Dendritic cell treated with granulocyte-macrophage colony-stimulating factor and Interleukin-4, amounts not matched to agents 40 ng/mL and 50 ng/mL, for 4 days (primary cell): Measurements from ENCODE around the gene FRMPD4.
"Not testable (repeated sequence)": the region's sequence is repeated elsewhere in the genome, so short reads cannot be mapped to it uniquely, and the experiment has no call there.

Source experiments
- H3K27ac Mint-ChIP-seq: one replicate; pipeline ENCODE4 v1.8.0; 2022; ENCODE audit warnings: mild to moderate bottlenecking, mixed read lengths
- H3K27me3 Mint-ChIP-seq: one replicate; pipeline ENCODE4 v1.8.0; 2022; ENCODE audit warnings: mild to moderate bottlenecking, mixed read lengths
- H3K36me3 Mint-ChIP-seq: one replicate; pipeline ENCODE4 v1.8.0; 2022; ENCODE audit warnings: low read depth, mixed read lengths
- H3K4me1 Mint-ChIP-seq: one replicate; pipeline ENCODE4 v1.8.0; 2022; ENCODE audit warnings: low read depth, mixed read lengths
- H3K4me3 Mint-ChIP-seq: one replicate; pipeline ENCODE4 v1.8.0; 2022; ENCODE audit warnings: mild to moderate bottlenecking, moderate library complexity, mixed read lengths
- H3K9me3 Mint-ChIP-seq: one replicate; pipeline ENCODE4 v1.8.0; 2022; ENCODE audit warnings: mixed read lengths
- intact Hi-C: fragments of 100-400 bp; cut with micrococcal nuclease; formaldehyde crosslinking; loops from one replicate; pipeline ENCODE4 v1.15.0; 2022

Gene FRMPD4

GRCh38 chrX:12159799-12160198 is 21.5 kb downstream of the FRMPD4 start:
- no peaks in the 10 kb centered on the region for H3K4me1 Mint-ChIP-seq

GRCh38 chrX:12162420-12162819 is 24.1 kb downstream of the FRMPD4 start:
- peaks cover 7% of the 10 kb centered on the region for H3K9me3 Mint-ChIP-seq
- no peaks in the 10 kb centered on the region for H3K27me3 Mint-ChIP-seq
- no peak overlapping the region for H3K27ac Mint-ChIP-seq
- H3K36me3 Mint-ChIP-seq: no peaks in the 10 kb centered on the region
- intact Hi-C loops: no loop called here
- H3K4me3 Mint-ChIP-seq: no peak overlapping the region
- no peaks in the 10 kb centered on the region for H3K4me1 Mint-ChIP-seq

More at GRCh38 chrX:12159799-12160198, 21.5 kb downstream of the FRMPD4 start:
- Mint-ChIP-seq H3K9me3 (no peaks in the 10 kb centered on the region), H3K27ac (no peak overlapping the region), H3K27me3 (no peaks in the 10 kb centered on the region), H3K4me3 (no peak overlapping the region), H3K36me3 (no peaks in the 10 kb centered on the region)
- intact Hi-C loops: no loop called here

- H3K36me3 Mint-ChIP-seq, H3K27ac Mint-ChIP-seq, intact Hi-C loops, H3K9me3 Mint-ChIP-seq, H3K4me3 Mint-ChIP-seq, H3K4me1 Mint-ChIP-seq, H3K27me3 Mint-ChIP-seq: not testable (repeated sequence)
These were observed 25.9 kb downstream of the FRMPD4 start for GRCh38 chrX:12164180-12164579.

GRCh38 chrX:12170755-12171154 is 32.5 kb downstream of the FRMPD4 start:
- Mint-ChIP-seq H3K27me3 (no peaks in the 10 kb centered on the region), H3K9me3 (peaks cover 7% of the 10 kb centered on the region), H3K27ac (no peak overlapping the region), H3K36me3 (no peaks in the 10 kb centered on the region), H3K4me1 (no peaks in the 10 kb centered on the region), H3K4me3 (no peak overlapping the region)
- intact Hi-C loops: no loop called here

- Mint-ChIP-seq H3K4me1 (no peaks in the 10 kb centered on the region), H3K36me3 (no peaks in the 10 kb centered on the region), H3K4me3 (no peak overlapping the region), H3K27me3 (no peaks in the 10 kb centered on the region), H3K9me3 (no peaks in the 10 kb centered on the region), H3K27ac (no peak overlapping the region)
- intact Hi-C loops: no loop called here
These were observed 36.1 kb downstream of the FRMPD4 start for GRCh38 chrX:12174358-12174757.

GRCh38 chrX:12197030-12197429 is 58.8 kb downstream of the FRMPD4 start:
- Mint-ChIP-seq H3K27me3 (no peaks in the 10 kb centered on the region), H3K27ac (no peak overlapping the region), H3K36me3 (no peaks in the 10 kb centered on the region), H3K9me3 (no peaks in the 10 kb centered on the region), H3K4me3 (no peak overlapping the region), H3K4me1 (no peaks in the 10 kb centered on the region)
- intact Hi-C loops: no loop called here

GRCh38 chrX:12206413-12206812 is 68.1 kb downstream of the FRMPD4 start:
- Mint-ChIP-seq H3K27ac (no peak overlapping the region), H3K4me1 (no peaks in the 10 kb centered on the region), H3K36me3 (no peaks in the 10 kb centered on the region), H3K27me3 (no peaks in the 10 kb centered on the region), H3K4me3 (no peak overlapping the region), H3K9me3 (no peaks in the 10 kb centered on the region)
- intact Hi-C loops: no loop called here

- Mint-ChIP-seq H3K27me3 (no peaks in the 10 kb centered on the region), H3K36me3 (no peaks in the 10 kb centered on the region), H3K9me3 (no peaks in the 10 kb centered on the region), H3K4me1 (no peaks in the 10 kb centered on the region), H3K27ac (no peak overlapping the region), H3K4me3 (no peak overlapping the region)
- intact Hi-C loops: no loop called here
These were observed 72.0 kb downstream of the FRMPD4 start for GRCh38 chrX:12210196-12210815.

- H3K9me3 Mint-ChIP-seq: no peaks in the 10 kb centered on the region
- H3K27ac Mint-ChIP-seq: no peak overlapping the region
- H3K4me3 Mint-ChIP-seq: no peak overlapping the region
- H3K36me3 Mint-ChIP-seq: no peaks in the 10 kb centered on the region
- no peaks in the 10 kb centered on the region for H3K4me1 Mint-ChIP-seq
- H3K27me3 Mint-ChIP-seq: no peaks in the 10 kb centered on the region
- intact Hi-C loops: no loop called here
These were observed 72.7 kb downstream of the FRMPD4 start for GRCh38 chrX:12210971-12211370.

- Mint-ChIP-seq H3K4me3 (no peak overlapping the region), H3K27me3 (no peaks in the 10 kb centered on the region), H3K27ac (no peak overlapping the region), H3K4me1 (no peaks in the 10 kb centered on the region), H3K9me3 (no peaks in the 10 kb centered on the region), H3K36me3 (no peaks in the 10 kb centered on the region)
- intact Hi-C loops: no loop called here
These were observed 85.4 kb downstream of the FRMPD4 start for GRCh38 chrX:12223650-12224049.

- Mint-ChIP-seq H3K4me3 (no peak overlapping the region), H3K4me1 (no peaks in the 10 kb centered on the region), H3K27ac (no peak overlapping the region), H3K9me3 (no peaks in the 10 kb centered on the region), H3K36me3 (no peaks in the 10 kb centered on the region), H3K27me3 (no peaks in the 10 kb centered on the region)
- intact Hi-C loops: no loop called here
These were observed 86.8 kb downstream of the FRMPD4 start for GRCh38 chrX:12225107-12225506.

- Mint-ChIP-seq H3K9me3 (no peaks in the 10 kb centered on the region), H3K27ac (no peak overlapping the region), H3K36me3 (no peaks in the 10 kb centered on the region), H3K27me3 (no peaks in the 10 kb centered on the region), H3K4me1 (no peaks in the 10 kb centered on the region), H3K4me3 (no peak overlapping the region)
- intact Hi-C loops: no loop called here
These were observed 89.3 kb downstream of the FRMPD4 start for GRCh38 chrX:12227412-12228041.

GRCh38 chrX:12228862-12229261 is 90.6 kb downstream of the FRMPD4 start:
- Mint-ChIP-seq H3K4me3 (no peak overlapping the region), H3K9me3 (no peaks in the 10 kb centered on the region), H3K27ac (no peak overlapping the region), H3K27me3 (no peaks in the 10 kb centered on the region), H3K4me1 (no peaks in the 10 kb centered on the region), H3K36me3 (no peaks in the 10 kb centered on the region)
- intact Hi-C loops: no loop called here

GRCh38 chrX:12229986-12230385 is 91.7 kb downstream of the FRMPD4 start:
- no peak overlapping the region for H3K4me3 Mint-ChIP-seq
- no peaks in the 10 kb centered on the region for H3K9me3 Mint-ChIP-seq
- H3K36me3 Mint-ChIP-seq: no peaks in the 10 kb centered on the region
- no peak overlapping the region for H3K27ac Mint-ChIP-seq
- H3K27me3 Mint-ChIP-seq: no peaks in the 10 kb centered on the region
- intact Hi-C loops: no loop called here
- H3K4me1 Mint-ChIP-seq: no peaks in the 10 kb centered on the region
